Left colon (tissue), 2 donors: Measurements from ENCODE around the gene DCP1A. TPM values are rescaled to one million over a fixed set of nuclear protein-coding genes. Genes with fewer than 3 reads are reported as not detected.
A peak's percentile ranks its signal among the peaks of the same experiment; 100 is the strongest.

Experiments
- ATAC-seq: fragments of 200-7000 bp; cut with Tn5 transposase; one replicate; pipeline ENCODE4 v1.9.1; 2020; ENCODE audit warnings: mild to moderate bottlenecking, moderate library complexity
- DNase-seq, 2 donors: peaks; one replicate each; pipeline ENCODE4 v3.0.0-alpha.2; 2020
- intact Hi-C, 2 donors: fragments of 100-400 bp; cut with DNase I in 1 of 2; cut with micrococcal nuclease in 1 of 2; formaldehyde crosslinking; loops; one replicate each; pipeline versions ENCODE4 v1.11.2 to v1.14.0; 2022; cut with DNase I, micrococcal nuclease
- total RNA-seq, 2 donors: library from RNA; stranded (reverse); fragmentation: NEBNext Ultra II Directional; extraction: Animal tissue kit (Norgen Biotek cat#: 25700); gene quantifications; one replicate each; pipeline ENCODE4 v1.2.1, GENCODE V29; 2021
- donor health status: DM: no; HTN: no; CAD: no.
- donor health status: DM: yes; HTN: yes; CAD: no.

Gene DCP1A
- total RNA-seq, 2 donors from 2014 or later: 17.5 to 21.2 TPM

GRCh38 chr3:53238051-53238850, 109.1 kb downstream of the DCP1A start:
- peak; percentile 47 to 76 for DNase-seq
- intact Hi-C loops: no loop called here
- ATAC-seq: peak; percentile 87

- peak; percentile 65 to 78 for DNase-seq
- intact Hi-C loops: no loop called here
- ATAC-seq: peak; percentile 69
These were observed 111.1 kb downstream of the DCP1A start for GRCh38 chr3:53236112-53236841.

- DNase-seq: no peak
- intact Hi-C loops: no loop called here
- ATAC-seq: no peak
These were observed 111.8 kb downstream of the DCP1A start for GRCh38 chr3:53235545-53235944.

GRCh38 chr3:53234841-53235232, 112.5 kb downstream of the DCP1A start:
- no peak for DNase-seq
- ATAC-seq: no peak

GRCh38 chr3:53234130-53234840, 113.1 kb downstream of the DCP1A start:
- intact Hi-C loops: no loop called here
- ATAC-seq: no peak
- DNase-seq: no peak

More at GRCh38 chr3:53234841-53235232, 112.5 kb downstream of the DCP1A start:
- intact Hi-C loops: no loop called here

Other genes with a start within 250 kb of the DCP1A start
- gene RFT1, start 217.1 kb downstream of the DCP1A start, total RNA-seq: 10 to 100 TPM; 13.1 to 14.1 TPM
- 10 to 100 TPM; 93.3 to 94.0 TPM for gene PRKCD, start 186.3 kb downstream of the DCP1A start, total RNA-seq
- gene TKT, start 91.5 kb downstream of the DCP1A start, total RNA-seq: 100 to 1,000 TPM; 170 to 242 TPM
- 10 to 100 TPM; 19.3 to 20.6 TPM for gene CACNA1D, start 147.1 kb upstream of the DCP1A start, total RNA-seq